GM12878 (cell line): ENCODE measurements around the gene NTN3. TPM values are rescaled to one million over a fixed set of nuclear protein-coding genes. Genes with fewer than 3 reads are reported as not detected.

Source experiments
- ATAC-seq: fragments of 200-7000 bp; cut with Tn5 transposase; 3 replicates; pipeline ENCODE4 v1.9.1; 2020; ENCODE audit warnings: mild to moderate bottlenecking, moderate library complexity
- BruUV-seq: library from RNA; stranded (reverse); fragments of 400-500 nt; replicated peaks from 2 replicates; lab custom pipeline; 2021; lab: Mats Ljungman, UMichigan
- CTCF ChIA-PET: fragments of 300-600 bp; sonication (Branson Sonifier 250); formaldehyde crosslinking; extraction: SDS; loops from one replicate; lab custom pipeline; 2021; ENCODE audit warnings: inconsistent platforms; lab: Yijun Ruan, JAX
- POLR2A ChIA-PET: fragments of 350-600 bp; formaldehyde crosslinking; extraction: SDS; loops from one replicate; lab custom pipeline; 2021; ENCODE audit warnings: inconsistent platforms; lab: Charles Lee
- RAD21 ChIA-PET: fragments of 300-600 bp; sonication (Branson Sonifier 250); formaldehyde crosslinking; loops from one replicate; lab custom pipeline; 2023; ENCODE audit warnings: antibody characterized with exemption; ENCODE audit not compliant: unreplicated experiment; lab: Charles Lee
- SMC1A ChIA-PET: fragments of 300-600 bp; sonication (Branson Sonifier 250); formaldehyde crosslinking; loops from one replicate; lab custom pipeline; 2023; ENCODE audit not compliant: unreplicated experiment, uncharacterized antibody; lab: Charles Lee
- DNase-seq: peaks from one replicate; pipeline ENCODE4 v3.0.0-alpha.2; 2011; ENCODE audit warnings: low read depth, low spot score
- FAIRE-seq: peaks from 3 replicates; lab custom pipeline; 2011; peaks lifted over from hg19 to GRCh38; lab: Jason Lieb, UNC
- H2AFZ ChIP-seq: 2 replicates; pipeline ENCODE4 v1.6.0; 2011; ENCODE audit warnings: low read depth, low read length, control low read depth; ENCODE audit not compliant: control insufficient read depth
- H3K27ac ChIP-seq: 2 replicates; pipeline ENCODE4 v1.5.1; 2011; ENCODE audit warnings: control low read depth; ENCODE audit not compliant: control insufficient read depth, insufficient read depth
- H3K27me3 ChIP-seq, 2 experiments: replicated peaks in 1 of 2; 2 replicates each; pipeline versions ENCODE4 v1.6.0 to v1.6.1; 2011; ENCODE audit warnings: low read length in 1 of 2; ENCODE audit not compliant: control insufficient read depth in 2 of 2, insufficient read depth in 2 of 2
- H3K36me3 ChIP-seq, 2 experiments: 2 replicates each; pipeline ENCODE4 v1.5.1; 2011; ENCODE audit warnings: low read length in 1 of 2; ENCODE audit not compliant: control insufficient read depth in 2 of 2, insufficient read depth in 2 of 2
- H3K4me1 ChIP-seq: 2 replicates; pipeline ENCODE4 v1.6.1; 2011; ENCODE audit warnings: mild to moderate bottlenecking, low read length, moderate library complexity, mixed read lengths; ENCODE audit not compliant: control insufficient read depth, insufficient read depth
- H3K4me2 ChIP-seq: 2 replicates; pipeline ENCODE4 v1.6.0; 2011; ENCODE audit warnings: control low read depth; ENCODE audit not compliant: control insufficient read depth, insufficient read depth
- H3K4me3 ChIP-seq: fragments of 200-600 bp; sonication (generic); 2 replicates; pipeline ENCODE4 v1.5.1; 2016
- H3K79me2 ChIP-seq: 2 replicates; pipeline ENCODE4 v1.6.0; 2011; ENCODE audit warnings: low read length; ENCODE audit not compliant: control insufficient read depth, insufficient read depth
- H3K9ac ChIP-seq: 2 replicates; pipeline ENCODE4 v1.8.0; 2011; ENCODE audit warnings: low read length, control low read depth, mixed read lengths; ENCODE audit not compliant: control insufficient read depth, insufficient read depth
- H3K9me3 ChIP-seq: replicated peaks from 3 replicates; pipeline ENCODE4 v1.5.1; 2011; ENCODE audit warnings: mild to moderate bottlenecking, low read length; ENCODE audit not compliant: control insufficient read depth, insufficient read depth
- H4K20me1 ChIP-seq: 2 replicates; pipeline ENCODE4 v1.6.0; 2011; ENCODE audit not compliant: control insufficient read depth, insufficient read depth
- ATF3 ChIP-seq: IDR thresholded peaks from 2 replicates; pipeline ENCODE4 v1.6.1; 2011; ENCODE audit warnings: low read depth, mild to moderate bottlenecking, low read length, moderate library complexity, borderline replicate concordance; ENCODE audit errors: extremely low read depth
- CBFB ChIP-seq: IDR thresholded peaks from 2 replicates; pipeline ENCODE4 v1.6.1; 2016; ENCODE audit warnings: antibody characterized with exemption, low read depth
- DPF2 ChIP-seq: fragments of 450-650 bp; IDR thresholded peaks from 2 replicates; pipeline ENCODE4 v1.6.1; 2017; ENCODE audit warnings: mild to moderate bottlenecking
- MEF2B ChIP-seq: fragments of 450-650 bp; IDR thresholded peaks from 2 replicates; pipeline ENCODE4 v1.6.1; 2018; ENCODE audit warnings: mild to moderate bottlenecking, moderate library complexity; ENCODE audit not compliant: partially characterized antibody, poor library complexity, severe bottlenecking
- NFIC ChIP-seq: IDR thresholded peaks from 2 replicates; pipeline ENCODE4 v1.6.1; 2012; ENCODE audit warnings: low read depth, mild to moderate bottlenecking, inconsistent platforms, low read length, moderate library complexity
- NR2C1 ChIP-seq: fragments of 450-650 bp; IDR thresholded peaks from 2 replicates; pipeline ENCODE4 v1.6.1; 2017; ENCODE audit warnings: antibody characterized with exemption, mild to moderate bottlenecking, moderate library complexity
- RAD21 ChIP-seq: IDR thresholded peaks from 2 replicates; pipeline ENCODE4 v1.6.1; 2011; ENCODE audit warnings: mild to moderate bottlenecking, low read depth, low read length, moderate library complexity; ENCODE audit not compliant: insufficient read depth
- RFX5 ChIP-seq: IDR thresholded peaks from 2 replicates; pipeline ENCODE4 v1.6.1; 2011; ENCODE audit warnings: low read depth, low read length, improper control_type of control experiment
- SIX5 ChIP-seq: IDR thresholded peaks from 2 replicates; pipeline ENCODE4 v1.6.1; 2011; ENCODE audit warnings: mild to moderate bottlenecking, low read depth, low read length, moderate library complexity; ENCODE audit not compliant: severe bottlenecking
- SMAD5 ChIP-seq: IDR thresholded peaks from 2 replicates; pipeline ENCODE4 v1.6.1; 2016; ENCODE audit warnings: antibody characterized with exemption, low read depth
- WGBS: methylation state at CpG from one replicate; pipeline ENCODE4 v1.1.6; 2016; ENCODE audit warnings: low lambda C conversion rate; ENCODE audit not compliant: insufficient replicate concordance, insufficient coverage; ENCODE audit errors: missing lambda C conversion rate; 5-methylcytosine and 5-hydroxymethylcytosine counted together
- in situ Hi-C: fragments of 300-500 bp; cut with MboI; formaldehyde crosslinking; loops from 9 replicates; pipeline ENCODE4 v1.14.3; 2018; ENCODE audit warnings: mixed read lengths
- intact Hi-C: fragments of 100-400 bp; cut with micrococcal nuclease; formaldehyde crosslinking; loops from one replicate; pipeline ENCODE4 v1.14.2; 2022; ENCODE audit not compliant: unreplicated experiment
- polyA plus RNA-seq, 11 experiments: library from polyadenylated mRNA; depleted of rRNA in 4 of 11; unstranded in 6 of 11; stranded (reverse) in 5 of 11; fragments of >200 nt; fragmentation: Nextera tagmentation in 4 of 11; fragmentation: Illumina TruSeq in 1 of 11; extraction: Ambion mirVana in 4 of 11; extraction: Trizol in 1 of 11; gene quantifications; 1 replicate in 1 of 11; 2 replicates in 10 of 11; pipeline versions ENCODE4 v1.2.1 to v1.2.3, GENCODE V29; 2011 to 2016; ENCODE audit warnings: inconsistent platforms in 2 of 11, missing spikeins in 2 of 11, low read depth in 1 of 11
- total RNA-seq, 4 experiments: library from RNA; depleted of rRNA in 3 of 4; stranded (reverse); fragments of >200 nt in 3 of 4; fragmentation: Illumina TruSeq in 1 of 4; extraction: Trizol in 1 of 4; gene quantifications; 2 replicates each; pipeline versions ENCODE4 v1.2.1 to v1.2.3, GENCODE V29; 2013 to 2021
- TF ChIP-seq, protein P1 (sequence below): fragments of 450-650 bp; IDR thresholded peaks from 2 replicates; pipeline ENCODE4 v1.6.1; 2017; ENCODE audit warnings: low read depth, mild to moderate bottlenecking, moderate library complexity
- TF ChIP-seq, protein P2 (sequence below): fragments of 450-650 bp; IDR thresholded peaks from 2 replicates; pipeline ENCODE4 v1.6.1; 2016; ENCODE audit warnings: mild to moderate bottlenecking, moderate library complexity, borderline replicate concordance

The NTN3 gene
- total and polyA plus RNA-seq, 10 of the 15 experiments (the other 5 are each of a cell fraction or from before 2014, with no cell fraction given): 0.04 TPM; not detected in 9

DNA sequence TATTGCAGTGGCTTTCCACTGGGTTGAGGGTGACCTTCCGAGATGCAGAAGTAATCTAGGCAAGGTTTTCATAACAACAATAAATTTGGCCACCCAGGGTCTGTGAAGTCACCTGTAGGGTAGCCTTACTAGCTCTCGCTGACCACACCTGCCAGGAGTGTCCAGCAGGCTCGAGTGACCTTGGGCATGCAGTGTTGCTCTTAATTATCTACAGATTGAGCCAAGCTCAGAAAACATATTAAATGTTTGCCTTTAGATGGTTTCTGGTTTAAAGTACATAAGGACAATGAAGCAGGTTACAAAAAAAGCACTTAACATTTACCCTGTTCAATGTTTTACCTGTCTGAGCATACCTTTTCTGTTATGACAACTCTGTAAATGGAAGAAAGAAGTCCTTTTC lies 5.6 kb downstream of the NTN3 start:
- 64% methylated on average over 3 of the region's 3 CpGs for WGBS
- no peak for TF ChIP-seq RFX5
- no peak for TF ChIP-seq ATF3
- TF ChIP-seq NR2C1: no peak
- TF ChIP-seq DPF2: no peak
- TF ChIP-seq CBFB: no peak
- TF ChIP-seq MEF2B: no peak
- TF ChIP-seq, protein P1, sequence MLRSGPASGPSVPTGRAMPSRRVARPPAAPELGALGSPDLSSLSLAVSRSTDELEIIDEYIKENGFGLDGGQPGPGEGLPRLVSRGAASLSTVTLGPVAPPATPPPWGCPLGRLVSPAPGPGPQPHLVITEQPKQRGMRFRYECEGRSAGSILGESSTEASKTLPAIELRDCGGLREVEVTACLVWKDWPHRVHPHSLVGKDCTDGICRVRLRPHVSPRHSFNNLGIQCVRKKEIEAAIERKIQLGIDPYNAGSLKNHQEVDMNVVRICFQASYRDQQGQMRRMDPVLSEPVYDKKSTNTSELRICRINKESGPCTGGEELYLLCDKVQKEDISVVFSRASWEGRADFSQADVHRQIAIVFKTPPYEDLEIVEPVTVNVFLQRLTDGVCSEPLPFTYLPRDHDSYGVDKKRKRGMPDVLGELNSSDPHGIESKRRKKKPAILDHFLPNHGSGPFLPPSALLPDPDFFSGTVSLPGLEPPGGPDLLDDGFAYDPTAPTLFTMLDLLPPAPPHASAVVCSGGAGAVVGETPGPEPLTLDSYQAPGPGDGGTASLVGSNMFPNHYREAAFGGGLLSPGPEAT: no peak
- no peak for TF ChIP-seq SIX5
- TF ChIP-seq, protein P2, sequence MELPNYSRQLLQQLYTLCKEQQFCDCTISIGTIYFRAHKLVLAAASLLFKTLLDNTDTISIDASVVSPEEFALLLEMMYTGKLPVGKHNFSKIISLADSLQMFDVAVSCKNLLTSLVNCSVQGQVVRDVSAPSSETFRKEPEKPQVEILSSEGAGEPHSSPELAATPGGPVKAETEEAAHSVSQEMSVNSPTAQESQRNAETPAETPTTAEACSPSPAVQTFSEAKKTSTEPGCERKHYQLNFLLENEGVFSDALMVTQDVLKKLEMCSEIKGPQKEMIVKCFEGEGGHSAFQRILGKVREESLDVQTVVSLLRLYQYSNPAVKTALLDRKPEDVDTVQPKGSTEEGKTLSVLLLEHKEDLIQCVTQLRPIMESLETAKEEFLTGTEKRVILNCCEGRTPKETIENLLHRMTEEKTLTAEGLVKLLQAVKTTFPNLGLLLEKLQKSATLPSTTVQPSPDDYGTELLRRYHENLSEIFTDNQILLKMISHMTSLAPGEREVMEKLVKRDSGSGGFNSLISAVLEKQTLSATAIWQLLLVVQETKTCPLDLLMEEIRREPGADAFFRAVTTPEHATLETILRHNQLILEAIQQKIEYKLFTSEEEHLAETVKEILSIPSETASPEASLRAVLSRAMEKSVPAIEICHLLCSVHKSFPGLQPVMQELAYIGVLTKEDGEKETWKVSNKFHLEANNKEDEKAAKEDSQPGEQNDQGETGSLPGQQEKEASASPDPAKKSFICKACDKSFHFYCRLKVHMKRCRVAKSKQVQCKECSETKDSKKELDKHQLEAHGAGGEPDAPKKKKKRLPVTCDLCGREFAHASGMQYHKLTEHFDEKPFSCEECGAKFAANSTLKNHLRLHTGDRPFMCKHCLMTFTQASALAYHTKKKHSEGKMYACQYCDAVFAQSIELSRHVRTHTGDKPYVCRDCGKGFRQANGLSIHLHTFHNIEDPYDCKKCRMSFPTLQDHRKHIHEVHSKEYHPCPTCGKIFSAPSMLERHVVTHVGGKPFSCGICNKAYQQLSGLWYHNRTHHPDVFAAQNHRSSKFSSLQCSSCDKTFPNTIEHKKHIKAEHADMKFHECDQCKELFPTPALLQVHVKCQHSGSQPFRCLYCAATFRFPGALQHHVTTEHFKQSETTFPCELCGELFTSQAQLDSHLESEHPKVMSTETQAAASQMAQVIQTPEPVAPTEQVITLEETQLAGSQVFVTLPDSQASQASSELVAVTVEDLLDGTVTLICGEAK: no peak
- TF ChIP-seq NFIC: no peak
- no peak for TF ChIP-seq RAD21
- TF ChIP-seq SMAD5: no peak
- intact Hi-C loops (no loop called here), in situ Hi-C loops (no loop called here)
- FAIRE-seq: no peak
- DNase-seq: no peak
- H3K27ac ChIP-seq: no peak overlapping the region
- H3K9me3 ChIP-seq: no peaks in the 10 kb centered on the region
- H3K36me3 ChIP-seq: no peaks in the 10 kb centered on the region
- ChIA-PET RAD21 (interaction anchor here (1.3 kb wide), 1 partner anchor 10 kb away, joined by 3 read pairs; no protein-coding TSS in a partner anchor), POLR2A (interaction anchor here (1.2 kb wide), 1 partner anchor 10 kb away, joined by 3 read pairs; no protein-coding TSS in a partner anchor), CTCF (interaction anchor here (1.5 to 2.3 kb wide), 2 partner anchors 11 to 46 kb away, joined by 5 to 10 read pairs; no protein-coding TSS in a partner anchor), SMC1A (no interaction called here)
- H3K79me2 ChIP-seq: no peaks in the 10 kb centered on the region
- no peak overlapping the region for H3K4me3 ChIP-seq
- peaks cover 9% of the 10 kb centered on the region for H3K4me1 ChIP-seq
- H3K27me3 ChIP-seq: no peaks in the 10 kb centered on the region
- no peak overlapping the region for H2AFZ ChIP-seq
- no peak overlapping the region for H3K4me2 ChIP-seq
- H4K20me1 ChIP-seq: no peaks in the 10 kb centered on the region
- no peak for ATAC-seq
- H3K9ac ChIP-seq: no peak overlapping the region
- BruUV-seq: no TSS peak
